SH-SY5Y (cell line): ENCODE measurements around the gene FOXP1.

Experiments
- GATA2 ChIP-seq: IDR thresholded peaks from 2 replicates; pipeline ENCODE4 v1.6.1; 2011; ENCODE audit warnings: mild to moderate bottlenecking, low read depth, low read length
- GATA3 ChIP-seq: IDR thresholded peaks from 2 replicates; pipeline ENCODE4 v1.6.1; 2011; ENCODE audit warnings: low read depth, mild to moderate bottlenecking, low read length, moderate library complexity

- no peak for TF ChIP-seq GATA2
- no peak for TF ChIP-seq GATA3
Measured at GRCh38 chr3:71273453-71273852, 310.1 kb downstream of the FOXP1 start.
